Activated T-helper 2 cell treated with anti-CD3 and anti-CD28 coated beads, Interferon-gamma antibody, Interleukin-2, Interleukin-4, amounts not matched to agents 10 μg/mL and 5 μg/mL and 100 μg/mL, durations not matched to agents 14 hours and 24 hours and 36 hours (primary cell): ENCODE measurements around the gene GLIPR1L2. TPM values are rescaled to one million over a fixed set of nuclear protein-coding genes. Genes with fewer than 3 reads are reported as not detected.

Experiments
- DNase-seq: peaks from one replicate; pipeline ENCODE4 v3.0.0; 2021; ENCODE audit warnings: low spot score
- H3K27ac Mint-ChIP-seq: one replicate; pipeline ENCODE4 v1.8.0; 2021; ENCODE audit warnings: mixed read lengths
- H3K27me3 Mint-ChIP-seq: one replicate; pipeline ENCODE4 v1.8.0; 2021; ENCODE audit warnings: low read depth, mixed read lengths
- H3K36me3 Mint-ChIP-seq: one replicate; pipeline ENCODE4 v1.8.0; 2021; ENCODE audit warnings: low read depth, mixed read lengths
- H3K4me1 Mint-ChIP-seq: one replicate; pipeline ENCODE4 v1.8.0; 2021; ENCODE audit warnings: low read depth, mixed read lengths
- H3K4me3 Mint-ChIP-seq: one replicate; pipeline ENCODE4 v1.8.0; 2021; ENCODE audit warnings: low read depth, mild to moderate bottlenecking, moderate library complexity, mixed read lengths
- H3K9me3 Mint-ChIP-seq: one replicate; pipeline ENCODE4 v1.8.0; 2021; ENCODE audit warnings: mixed read lengths
- intact Hi-C: fragments of 100-400 bp; cut with micrococcal nuclease; formaldehyde crosslinking; loops from one replicate; pipeline ENCODE4 v1.15.1; 2023
- total RNA-seq: library from RNA; stranded (reverse); gene quantifications from 2 replicates; pipeline ENCODE4 v1.2.3, GENCODE V29; 2022

GLIPR1L2 gene
- total RNA-seq, 1 donor from 2014 or later: not detected

GRCh38 chr12:75389061-75389460, 1.8 kb upstream of the GLIPR1L2 start:
- intact Hi-C loops: no loop called here
- H3K4me1 Mint-ChIP-seq: peaks cover 24% of the 10 kb centered on the region
- no peak overlapping the region for H3K4me3 Mint-ChIP-seq
- no peaks in the 10 kb centered on the region for H3K27me3 Mint-ChIP-seq
- no peak for DNase-seq
- no peak overlapping the region for H3K27ac Mint-ChIP-seq
- H3K36me3 Mint-ChIP-seq: no peaks in the 10 kb centered on the region
- H3K9me3 Mint-ChIP-seq: no peaks in the 10 kb centered on the region

- DNase-seq: no peak
- H3K36me3 Mint-ChIP-seq: no peaks in the 10 kb centered on the region
- H3K9me3 Mint-ChIP-seq: no peaks in the 10 kb centered on the region
- intact Hi-C loops: loop anchor here (2.0 to 5.0 kb wide), 2 partner anchors 42 to 695 kb away; partner anchors contain the start of gene NAP1L1
- peak overlapping the region; percentile 86 for H3K27ac Mint-ChIP-seq
- no peaks in the 10 kb centered on the region for H3K27me3 Mint-ChIP-seq
- peaks cover 24% of the 10 kb centered on the region for H3K4me1 Mint-ChIP-seq
- H3K4me3 Mint-ChIP-seq: peak overlapping the region; percentile 87
Measured at GRCh38 chr12:75389706-75390105, 1.2 kb upstream of the GLIPR1L2 start.

GRCh38 chr12:75390156-75390898, 562 bp upstream of the GLIPR1L2 start:
- Mint-ChIP-seq H3K4me3 (peak overlapping the region; percentile 87), H3K27ac (peak overlapping the region; percentile 86), H3K36me3 (no peaks in the 10 kb centered on the region), H3K9me3 (no peaks in the 10 kb centered on the region), H3K4me1 (peaks cover 24% of the 10 kb centered on the region), H3K27me3 (no peaks in the 10 kb centered on the region)
- DNase-seq: no peak
- intact Hi-C loops: loop anchor here (2.0 to 5.0 kb wide), 2 partner anchors 43 to 694 kb away; partner anchors contain the start of gene NAP1L1

GRCh38 chr12:75404231-75404630, 13.3 kb downstream of the GLIPR1L2 start:
- H3K27ac Mint-ChIP-seq: no peak overlapping the region

GRCh38 chr12:75407683-75408082, 16.8 kb downstream of the GLIPR1L2 start:
- Mint-ChIP-seq H3K4me3 (no peak overlapping the region), H3K27ac (no peak overlapping the region), H3K4me1 (no peaks in the 10 kb centered on the region), H3K9me3 (no peaks in the 10 kb centered on the region), H3K27me3 (peaks cover 6% of the 10 kb centered on the region), H3K36me3 (no peaks in the 10 kb centered on the region)
- intact Hi-C loops: no loop called here
- no peak for DNase-seq

More at GRCh38 chr12:75404231-75404630, 13.3 kb downstream of the GLIPR1L2 start:
- no peaks in the 10 kb centered on the region for H3K36me3 Mint-ChIP-seq
- H3K27me3 Mint-ChIP-seq: peaks cover 8% of the 10 kb centered on the region
- no peak overlapping the region for H3K4me3 Mint-ChIP-seq
- DNase-seq: no peak
- no peaks in the 10 kb centered on the region for H3K4me1 Mint-ChIP-seq
- intact Hi-C loops: no loop called here
- H3K9me3 Mint-ChIP-seq: no peaks in the 10 kb centered on the region

- Mint-ChIP-seq H3K9me3 (no peaks in the 10 kb centered on the region), H3K4me3 (no peak overlapping the region), H3K4me1 (no peaks in the 10 kb centered on the region), H3K27me3 (peaks cover 5% of the 10 kb centered on the region), H3K36me3 (no peaks in the 10 kb centered on the region), H3K27ac (no peak overlapping the region)
- no peak for DNase-seq
- intact Hi-C loops: no loop called here
Measured at GRCh38 chr12:75409830-75410229, 18.9 kb downstream of the GLIPR1L2 start.

GRCh38 chr12:75414671-75415070, 23.8 kb downstream of the GLIPR1L2 start:
- Mint-ChIP-seq H3K36me3 (no peaks in the 10 kb centered on the region), H3K27me3 (peaks cover 10% of the 10 kb centered on the region), H3K4me3 (no peak overlapping the region), H3K27ac (no peak overlapping the region), H3K4me1 (no peaks in the 10 kb centered on the region), H3K9me3 (no peaks in the 10 kb centered on the region)
- intact Hi-C loops: no loop called here
- no peak for DNase-seq

GRCh38 chr12:75419841-75420240, 29.0 kb downstream of the GLIPR1L2 start:
- intact Hi-C loops: no loop called here
- Mint-ChIP-seq H3K4me3 (no peak overlapping the region), H3K4me1 (no peaks in the 10 kb centered on the region), H3K27ac (no peak overlapping the region), H3K9me3 (peaks cover 6% of the 10 kb centered on the region), H3K27me3 (peaks cover 8% of the 10 kb centered on the region), H3K36me3 (no peaks in the 10 kb centered on the region)
- no peak for DNase-seq

- Mint-ChIP-seq H3K9me3 (peaks cover 43% of the 10 kb centered on the region), H3K27ac (no peak overlapping the region), H3K4me3 (no peak overlapping the region), H3K4me1 (no peaks in the 10 kb centered on the region), H3K36me3 (peaks cover 2% of the 10 kb centered on the region), H3K27me3 (peaks cover 3% of the 10 kb centered on the region)
- no peak for DNase-seq
- intact Hi-C loops: no loop called here
Measured at GRCh38 chr12:75427491-75427890, 36.6 kb downstream of the GLIPR1L2 start.

GRCh38 chr12:75428767-75429166, 37.9 kb downstream of the GLIPR1L2 start:
- no peak for DNase-seq
- H3K4me3 Mint-ChIP-seq: no peak overlapping the region
- intact Hi-C loops: no loop called here
- peaks cover 43% of the 10 kb centered on the region for H3K9me3 Mint-ChIP-seq
- H3K36me3 Mint-ChIP-seq: peaks cover 2% of the 10 kb centered on the region
- peaks cover 3% of the 10 kb centered on the region for H3K27me3 Mint-ChIP-seq
- H3K4me1 Mint-ChIP-seq: no peaks in the 10 kb centered on the region
- H3K27ac Mint-ChIP-seq: no peak overlapping the region

GRCh38 chr12:75432924-75433323, 42.0 kb downstream of the GLIPR1L2 start:
- intact Hi-C loops: no loop called here
- Mint-ChIP-seq H3K4me3 (no peak overlapping the region), H3K27me3 (peaks cover 7% of the 10 kb centered on the region), H3K36me3 (peaks cover under 1% of the 10 kb centered on the region), H3K9me3 (peaks cover 35% of the 10 kb centered on the region), H3K27ac (no peak overlapping the region), H3K4me1 (no peaks in the 10 kb centered on the region)
- no peak for DNase-seq

GRCh38 chr12:75437564-75437963, 46.7 kb downstream of the GLIPR1L2 start:
- H3K4me1 Mint-ChIP-seq: peaks cover 4% of the 10 kb centered on the region
- peaks cover 17% of the 10 kb centered on the region for H3K27me3 Mint-ChIP-seq
- H3K36me3 Mint-ChIP-seq: no peaks in the 10 kb centered on the region
- intact Hi-C loops: no loop called here
- no peak overlapping the region for H3K4me3 Mint-ChIP-seq
- H3K9me3 Mint-ChIP-seq: peaks cover 15% of the 10 kb centered on the region
- no peak for DNase-seq
- H3K27ac Mint-ChIP-seq: no peak overlapping the region

GRCh38 chr12:75438059-75438754, 47.3 kb downstream of the GLIPR1L2 start:
- DNase-seq: peak; percentile 27
- Mint-ChIP-seq H3K27ac (no peak overlapping the region), H3K27me3 (peaks cover 19% of the 10 kb centered on the region), H3K4me1 (peaks cover 4% of the 10 kb centered on the region), H3K36me3 (no peaks in the 10 kb centered on the region), H3K4me3 (no peak overlapping the region), H3K9me3 (peaks cover 15% of the 10 kb centered on the region)
- intact Hi-C loops: no loop called here
